ENCODE results near the gene FER.
"Not testable (repeated sequence)": the region's sequence is repeated elsewhere in the genome, so short reads cannot be mapped to it uniquely, and the experiment has no call there.

The FER gene

DNA sequence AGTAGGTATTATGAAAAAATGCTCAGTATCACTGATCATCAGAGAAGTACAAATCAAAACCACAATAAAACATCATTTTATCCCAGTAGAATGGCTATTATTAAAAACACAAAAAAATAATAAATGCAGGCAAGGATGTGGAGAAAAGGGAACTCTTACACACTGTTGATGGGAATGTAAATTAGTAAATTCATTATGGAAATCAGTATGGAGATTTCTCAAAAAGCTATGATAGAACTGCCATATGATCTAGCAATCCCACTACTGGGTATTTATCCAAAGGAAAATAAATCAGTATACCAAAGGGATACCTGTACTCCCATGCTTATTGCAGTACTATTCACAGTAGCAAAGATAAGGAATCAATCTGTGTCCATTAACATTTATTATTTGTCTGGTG lies 209.6 kb downstream of the FER start:
- DNase-seq (ENCODE audit: low read depth), result no peak

DNA sequence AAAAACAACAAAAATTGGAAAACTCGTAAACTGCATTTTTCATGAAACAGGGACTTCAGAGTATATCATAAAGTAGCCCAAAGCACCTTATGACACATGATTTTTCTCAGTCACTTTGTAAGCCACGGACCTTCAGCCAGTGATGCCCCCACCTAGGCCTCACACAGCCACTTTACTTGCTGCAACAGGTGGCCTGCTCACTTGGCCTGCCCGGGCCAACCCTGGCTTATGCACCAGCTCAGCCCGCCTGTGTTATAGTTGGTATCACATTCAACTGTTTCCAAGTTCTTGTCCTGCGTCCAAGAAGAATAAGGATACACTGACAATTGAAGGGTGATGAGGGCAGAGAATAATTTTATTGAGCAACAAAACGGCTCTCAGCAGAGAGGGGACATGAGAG lies 219.2 kb downstream of the FER start:
- DNase-seq (ENCODE audit: low read depth), result no peak

DNA sequence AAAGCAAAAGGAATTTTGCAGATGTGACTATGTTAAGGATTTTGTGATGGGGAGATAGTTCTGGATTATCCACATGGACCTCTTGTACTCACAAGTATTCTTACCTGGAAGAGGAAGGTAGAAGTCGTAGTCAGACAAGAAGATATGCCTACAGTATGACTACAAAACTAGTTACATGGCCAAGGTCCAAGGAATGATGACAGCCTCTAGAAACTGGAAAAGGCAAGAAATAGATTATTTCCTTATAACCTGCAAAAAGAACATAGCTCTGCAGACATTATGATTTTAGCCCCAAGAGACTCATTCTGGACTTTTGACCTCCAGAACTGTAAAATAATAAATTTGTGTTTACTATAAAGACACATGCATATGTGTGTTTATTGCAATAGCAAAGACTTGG lies 226.9 kb downstream of the FER start:
- no peak for DNase-seq (ENCODE audit: low read depth)

DNA sequence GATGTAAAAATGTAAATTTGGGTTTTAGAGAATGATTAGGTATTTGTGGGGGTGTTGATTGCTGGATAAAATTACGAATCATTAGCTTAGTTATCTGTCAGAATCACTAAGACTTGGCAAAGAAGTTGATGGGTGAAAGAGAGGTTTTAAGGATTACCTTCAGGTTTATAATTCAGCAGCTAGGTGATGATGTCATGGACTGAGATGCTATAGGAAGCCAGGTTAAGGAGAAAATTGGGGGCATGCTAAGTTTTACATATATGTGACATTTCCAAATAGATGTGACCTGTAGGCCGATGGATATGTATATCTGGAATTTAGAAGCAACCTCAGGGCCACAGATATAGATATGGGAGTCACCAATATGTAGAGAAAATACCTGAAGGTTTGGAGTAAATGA lies 228.0 kb downstream of the FER start:
- DNase-seq (ENCODE audit: low read depth), result no peak

DNA sequence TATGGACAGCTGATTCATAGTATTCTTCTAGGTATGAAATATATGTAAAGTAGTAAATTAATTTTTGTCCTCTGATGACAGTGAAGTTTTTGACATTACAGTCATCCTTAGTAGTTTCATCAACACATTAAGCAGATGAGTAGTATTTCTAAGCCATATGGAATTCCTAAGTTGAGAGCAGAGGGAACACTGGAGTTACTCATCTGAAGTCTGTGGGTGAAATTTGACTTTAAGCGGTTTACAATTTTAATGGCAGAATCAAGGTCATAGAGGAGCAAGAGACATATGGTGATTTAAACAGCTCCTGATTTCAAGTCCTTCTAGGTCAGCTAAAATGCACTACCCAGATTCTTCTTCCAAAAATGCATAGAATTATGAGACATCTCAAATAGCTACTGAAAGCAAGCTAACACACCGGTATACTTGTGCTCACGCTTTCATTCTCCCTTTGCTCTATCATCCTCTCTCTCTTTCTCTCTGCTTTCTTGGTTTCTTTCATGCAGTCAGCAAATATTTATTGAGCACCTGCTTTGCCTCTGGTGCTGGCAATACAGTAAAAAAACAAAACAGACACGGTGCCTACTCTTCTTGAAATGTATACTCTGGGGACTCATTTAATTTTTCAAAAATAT lies 235.9 kb downstream of the FER start:
- DNase-seq (ENCODE audit: low read depth), result no peak

DNA sequence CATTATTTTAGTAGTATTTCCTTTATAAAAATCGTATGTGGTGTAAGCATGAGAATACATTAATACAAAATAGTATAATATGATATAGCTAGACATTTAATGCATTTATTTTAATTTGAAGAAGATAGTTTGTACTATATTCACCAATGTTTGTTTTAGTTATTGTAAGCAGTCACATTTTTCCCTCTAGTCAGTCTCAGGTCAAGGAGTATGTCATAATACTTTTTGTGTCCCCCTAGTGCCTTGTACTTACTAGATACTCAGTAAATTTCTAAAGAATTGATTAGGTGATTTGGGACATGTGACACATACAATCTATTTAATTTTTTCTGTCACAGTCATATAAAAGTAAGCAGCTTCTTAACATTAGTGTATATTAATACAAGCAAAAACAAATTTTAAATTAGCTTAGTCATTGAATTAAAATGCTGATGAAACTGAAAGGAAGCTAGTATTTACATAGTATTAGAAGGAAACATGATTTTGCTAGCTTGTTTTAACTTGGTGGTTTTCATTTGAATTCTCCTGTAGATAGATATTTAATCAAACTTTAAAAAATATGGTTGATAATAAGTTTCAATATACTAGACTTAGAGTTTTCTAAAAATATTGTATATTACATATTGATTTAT lies 242.2 kb downstream of the FER start:
- no peak for DNase-seq (ENCODE audit: low read depth)

DNA sequence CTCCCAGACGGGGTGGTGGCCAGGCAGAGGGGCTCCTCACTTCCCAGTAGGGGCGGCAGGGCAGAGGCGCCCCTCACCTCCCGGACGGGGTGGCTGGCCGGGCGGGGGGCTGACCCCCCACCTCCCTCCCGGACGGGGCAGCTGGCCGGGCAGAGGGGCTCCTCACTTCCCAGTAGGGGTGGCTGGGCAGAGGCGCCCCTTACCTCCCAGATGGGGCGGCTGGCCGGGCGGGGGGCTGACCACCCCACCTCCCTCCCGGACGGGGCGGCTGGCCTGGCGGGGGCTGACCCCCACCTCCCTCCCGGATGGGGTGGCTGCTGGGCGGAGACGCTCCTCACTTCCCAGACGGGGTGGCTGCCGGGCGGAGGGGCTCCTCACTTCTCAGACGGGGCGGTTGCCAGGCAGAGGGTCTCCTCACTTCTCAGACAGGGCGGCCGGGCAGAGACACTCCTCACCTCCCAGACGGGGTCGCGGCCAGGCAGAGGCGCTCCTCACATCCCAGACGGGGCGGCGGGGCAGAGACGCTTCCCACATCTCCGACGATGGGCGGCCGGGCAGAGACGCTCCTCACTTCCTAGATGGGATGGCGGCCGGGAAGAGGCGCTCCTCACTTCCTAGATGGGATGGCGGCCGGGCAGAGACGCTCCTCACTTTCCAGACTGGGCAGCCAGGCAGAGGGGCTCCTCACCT lies 244.8 kb downstream of the FER start:
- not testable (repeated sequence) for DNase-seq (ENCODE audit: low read depth)

DNA sequence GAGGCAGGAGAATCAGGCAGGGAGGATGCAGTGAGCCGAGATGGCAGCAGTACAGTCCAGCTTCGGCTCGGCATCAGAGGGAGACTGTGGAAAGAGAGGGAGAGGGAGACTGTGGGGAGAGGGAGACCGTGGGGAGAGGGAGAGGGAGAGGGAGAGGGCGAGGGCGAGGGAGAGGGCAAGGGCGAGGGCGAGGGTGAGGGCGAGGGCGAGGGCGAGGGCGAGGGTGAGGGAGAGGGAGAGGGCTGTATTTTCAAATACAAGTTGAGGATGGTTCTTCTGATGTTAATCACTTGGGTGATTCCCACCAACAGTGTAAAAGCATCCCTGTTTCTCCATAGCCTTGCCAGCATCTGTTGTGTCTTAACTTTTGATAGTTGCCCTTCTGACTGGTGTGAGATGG lies 245.7 kb downstream of the FER start:
- not testable (repeated sequence) for DNase-seq (ENCODE audit: low read depth)

DNA sequence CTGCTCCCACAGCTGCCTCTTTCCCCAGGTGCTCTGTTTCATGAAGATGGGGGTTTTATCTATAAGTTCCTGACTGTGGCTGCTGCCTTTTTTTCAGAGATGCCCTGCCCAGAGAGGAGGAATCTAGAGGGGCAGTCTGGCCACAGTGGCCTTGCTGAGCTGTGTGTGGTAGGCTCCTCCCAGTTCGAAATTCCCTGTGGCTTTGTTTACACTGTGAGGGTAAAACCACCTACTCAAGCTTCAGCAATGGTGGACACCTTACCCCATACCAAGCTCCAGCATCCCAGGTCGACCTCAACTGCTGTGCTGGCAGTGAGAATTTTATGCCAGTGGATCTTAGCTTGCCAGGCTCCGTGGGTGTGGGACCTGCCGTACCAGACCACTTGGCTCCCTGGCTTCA lies 250.0 kb downstream of the FER start:
- no peak for DNase-seq (ENCODE audit: low read depth)

DNA sequence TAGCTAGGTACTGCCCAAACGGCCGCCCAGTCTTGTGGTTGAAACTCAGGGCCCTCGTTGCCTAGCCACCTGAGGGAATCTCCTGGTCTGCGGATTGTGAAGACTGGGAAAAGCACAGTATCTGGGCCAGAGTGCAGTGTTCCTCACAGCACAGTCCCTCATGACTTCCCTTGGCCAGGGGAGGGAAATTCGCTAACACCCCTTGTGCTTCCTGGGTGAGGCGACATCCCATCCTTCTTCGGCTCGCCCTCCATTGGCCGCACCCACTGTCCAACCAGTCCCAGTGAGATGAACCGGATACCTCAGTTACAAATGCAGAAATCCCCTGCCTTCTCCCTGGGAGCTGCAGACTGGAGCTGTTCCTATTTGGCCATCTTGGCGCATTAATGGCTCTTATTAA lies 250.5 kb downstream of the FER start:
- no peak for DNase-seq (ENCODE audit: low read depth)

DNA sequence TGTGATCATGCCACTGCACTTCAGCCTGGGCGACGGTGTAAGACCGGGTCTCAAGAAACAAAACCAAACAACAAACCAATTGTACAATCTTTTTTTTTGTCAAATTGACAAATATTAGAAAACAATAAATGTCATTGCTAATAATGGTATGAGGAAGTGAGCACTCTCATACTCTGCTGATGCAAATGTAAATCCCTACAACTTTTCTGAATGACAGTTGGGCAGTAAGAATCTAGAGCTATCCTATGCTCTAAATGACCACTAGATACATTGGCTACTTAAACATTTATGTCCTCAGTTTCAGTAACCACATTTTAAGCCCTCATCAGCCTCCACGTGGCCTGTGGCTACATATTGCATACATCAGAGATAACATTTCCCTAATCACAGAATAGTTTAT lies 256.2 kb downstream of the FER start:
- DNase-seq (ENCODE audit: low read depth), result no peak

DNA sequence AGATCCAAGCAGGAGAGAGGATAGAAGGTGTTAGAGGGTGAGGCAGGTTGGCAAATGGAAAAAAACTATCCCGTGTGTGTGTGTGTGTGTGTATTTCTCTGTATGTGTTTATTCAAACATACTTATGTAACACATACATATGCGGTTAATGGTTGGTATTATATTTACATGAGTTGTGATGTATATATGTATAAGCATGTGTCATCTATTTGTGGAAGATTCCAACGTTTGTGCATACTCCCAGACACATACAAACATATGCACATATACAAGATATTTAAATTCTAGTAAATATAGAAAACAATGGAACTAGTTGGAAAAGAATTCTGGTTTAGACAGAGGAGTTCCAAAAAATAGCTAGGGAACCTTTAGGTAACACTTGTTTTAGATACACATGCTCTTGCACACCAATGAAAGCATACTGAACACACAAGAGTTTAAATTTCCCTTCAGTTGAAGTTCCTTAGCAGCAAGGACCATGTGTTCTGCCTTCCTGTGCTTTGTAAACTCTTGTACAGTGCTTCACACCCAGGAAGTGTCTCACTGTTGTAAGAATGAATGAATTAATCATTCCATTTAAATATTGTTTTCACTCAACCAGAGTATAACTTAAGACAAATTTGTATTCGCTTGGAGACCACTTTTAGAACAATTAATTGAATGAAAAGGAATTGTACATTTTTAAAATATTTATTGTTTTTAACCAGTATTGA lies 257.8 kb downstream of the FER start:
- no peak for DNase-seq (ENCODE audit: low read depth)

DNA sequence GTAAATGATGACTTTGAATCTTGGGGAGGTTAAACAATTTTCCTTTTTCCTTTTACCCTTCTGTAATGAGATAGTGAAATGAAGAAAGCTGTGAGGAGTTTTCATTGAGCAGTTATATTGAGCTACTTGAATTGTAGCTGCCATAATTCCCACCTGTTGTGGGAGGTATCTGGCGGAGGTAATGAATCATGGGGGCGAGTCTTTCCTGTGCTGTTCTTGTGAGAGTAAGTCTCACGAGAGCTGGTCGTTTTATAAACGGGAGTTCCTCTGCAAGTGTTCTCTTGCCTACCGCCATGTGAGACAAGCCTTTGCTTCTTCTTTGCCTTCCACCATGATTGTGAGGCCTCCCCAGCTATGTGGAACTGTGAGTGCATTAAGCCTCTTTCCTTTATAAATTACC lies 258.4 kb downstream of the FER start:
- DNase-seq (ENCODE audit: low read depth), result no peak

DNA sequence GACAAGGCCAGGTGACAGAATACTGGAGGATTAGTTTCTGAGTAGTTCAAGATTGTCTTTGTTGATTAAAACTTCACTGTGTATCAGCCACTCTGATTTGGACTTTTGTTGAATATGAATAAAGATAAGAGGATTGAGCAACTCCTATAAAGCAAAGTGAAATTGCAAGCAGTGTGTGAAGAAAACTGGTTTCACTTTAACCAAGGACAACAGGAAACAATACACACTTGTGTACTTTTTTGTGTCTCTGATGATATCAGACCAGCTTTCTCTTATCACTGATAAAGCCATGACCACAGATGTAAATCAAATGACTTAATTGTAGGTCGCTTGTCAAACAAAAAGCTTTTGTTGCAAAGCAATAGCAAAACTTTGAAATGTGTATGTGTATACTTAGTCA lies 268.6 kb downstream of the FER start:
- DNase-seq (ENCODE audit: low read depth), result no peak

DNA sequence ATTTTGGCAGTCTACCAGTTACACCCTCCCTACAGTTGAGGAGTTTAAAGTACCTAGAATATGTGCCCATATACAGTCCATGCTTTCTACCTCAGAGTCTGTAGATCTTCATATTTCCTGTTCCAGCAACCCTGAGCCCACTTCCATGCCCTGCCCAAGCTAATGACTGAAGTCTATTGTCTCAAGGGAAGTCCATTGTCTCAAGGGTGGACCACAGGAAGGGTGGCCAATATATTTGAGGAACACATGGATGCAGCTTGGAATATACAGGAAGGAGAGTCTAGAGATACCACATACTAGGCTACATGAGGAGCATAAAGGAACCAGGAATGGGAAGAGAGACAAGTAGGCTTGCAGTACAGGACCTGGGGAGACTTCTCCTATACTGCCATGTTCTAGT lies 274.4 kb downstream of the FER start:
- DNase-seq (ENCODE audit: low read depth), result no peak

DNA sequence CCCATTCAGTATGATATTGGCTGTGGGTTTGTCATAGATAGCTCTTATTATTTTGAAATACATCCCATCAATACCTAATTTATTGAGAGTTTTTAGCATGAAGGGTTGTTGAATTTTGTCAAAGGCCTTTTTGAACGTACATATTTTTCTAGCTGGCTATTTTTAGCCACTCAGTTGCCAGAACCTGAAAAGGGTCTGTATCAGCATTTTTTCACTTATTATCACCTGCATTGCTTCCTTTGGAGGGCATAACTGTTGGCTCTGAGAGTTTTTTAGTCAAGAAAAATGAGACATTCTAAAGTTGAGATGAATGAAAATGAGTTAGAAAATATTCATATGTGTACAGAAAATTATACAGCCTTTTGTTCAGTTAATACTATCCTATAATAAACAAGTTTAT lies 278.0 kb downstream of the FER start:
- DNase-seq (ENCODE audit: low read depth), result not testable (repeated sequence)

DNA sequence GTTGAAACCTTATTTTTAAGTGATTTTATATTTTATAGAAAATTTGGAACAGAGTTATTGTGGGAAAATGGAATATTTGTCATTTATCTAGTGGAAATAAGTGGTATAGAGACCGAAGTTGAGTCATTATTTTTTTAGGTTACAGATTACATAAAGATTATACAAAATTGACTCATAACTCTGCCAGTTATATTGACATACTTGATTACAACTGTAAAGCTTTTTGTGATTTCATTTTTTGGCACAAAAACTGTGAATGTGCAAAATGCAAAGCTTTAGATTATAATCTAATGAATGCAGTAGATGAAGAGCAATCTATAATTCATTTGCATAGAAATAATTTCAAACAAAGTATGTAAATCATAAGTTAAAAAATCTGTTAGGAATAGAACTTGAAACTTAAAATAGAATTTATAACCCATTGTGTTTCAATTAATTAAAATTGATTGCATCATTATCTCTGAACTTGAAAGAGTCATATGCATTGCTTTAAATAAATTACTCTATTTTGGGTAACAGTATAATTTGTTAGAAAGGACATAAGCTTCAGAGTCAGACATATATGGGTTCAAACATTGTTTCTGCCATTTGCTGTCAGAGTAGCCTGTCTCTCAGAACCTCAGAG lies 280.4 kb downstream of the FER start:
- no peak for DNase-seq (ENCODE audit: low read depth)

DNA sequence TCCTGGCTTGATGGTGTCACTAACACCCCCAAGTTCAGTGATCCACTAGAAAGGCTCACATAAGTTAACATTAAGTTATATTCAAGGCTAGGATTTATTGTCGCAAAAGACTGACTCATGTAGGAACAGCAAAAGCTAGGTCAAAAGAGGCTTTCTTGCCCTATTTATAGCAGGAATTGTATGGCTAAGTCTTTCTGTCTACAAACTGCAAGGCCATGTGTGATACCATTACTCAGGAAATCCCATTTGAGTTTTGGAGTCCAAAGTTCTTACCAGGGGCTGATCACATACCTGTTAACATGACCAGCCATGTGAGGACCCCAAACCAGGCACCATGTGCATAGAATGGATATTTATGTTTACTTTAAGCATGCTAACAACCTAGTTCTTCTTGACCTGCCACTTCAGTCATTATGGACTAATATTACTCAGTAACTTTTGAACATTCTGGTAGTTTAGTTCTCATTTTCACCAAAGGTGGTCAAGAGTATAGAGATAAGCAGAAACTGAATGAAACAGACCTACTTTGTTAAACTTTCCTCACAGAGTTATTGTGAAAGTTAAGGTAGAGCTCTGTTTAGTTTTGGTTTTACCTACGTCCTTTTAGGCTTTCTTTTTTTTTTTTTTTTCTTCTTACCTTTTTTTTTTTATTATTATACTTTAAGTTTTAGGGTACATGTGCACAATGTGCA lies 281.1 kb downstream of the FER start:
- no peak for DNase-seq (ENCODE audit: low read depth)

DNA sequence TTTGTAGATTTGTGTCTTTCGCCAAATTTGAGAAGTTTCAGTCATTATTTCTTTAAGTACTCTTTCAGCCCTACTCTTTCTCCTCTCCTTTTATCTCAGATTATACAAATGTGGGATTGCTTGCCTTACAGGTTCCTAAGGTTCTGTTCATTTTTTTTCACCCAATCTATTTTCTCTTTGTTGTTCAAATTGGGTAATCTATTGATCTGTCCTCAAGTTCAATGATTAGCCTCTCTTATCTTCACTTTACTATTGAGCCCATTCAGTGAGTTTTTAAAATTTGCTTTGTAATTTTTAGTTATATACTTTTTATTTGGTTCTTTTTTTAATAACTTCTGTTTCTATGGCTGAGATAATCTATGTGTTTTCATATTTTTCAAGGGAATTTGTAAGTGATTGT lies 282.1 kb downstream of the FER start:
- DNase-seq (ENCODE audit: low read depth), result no peak

DNA sequence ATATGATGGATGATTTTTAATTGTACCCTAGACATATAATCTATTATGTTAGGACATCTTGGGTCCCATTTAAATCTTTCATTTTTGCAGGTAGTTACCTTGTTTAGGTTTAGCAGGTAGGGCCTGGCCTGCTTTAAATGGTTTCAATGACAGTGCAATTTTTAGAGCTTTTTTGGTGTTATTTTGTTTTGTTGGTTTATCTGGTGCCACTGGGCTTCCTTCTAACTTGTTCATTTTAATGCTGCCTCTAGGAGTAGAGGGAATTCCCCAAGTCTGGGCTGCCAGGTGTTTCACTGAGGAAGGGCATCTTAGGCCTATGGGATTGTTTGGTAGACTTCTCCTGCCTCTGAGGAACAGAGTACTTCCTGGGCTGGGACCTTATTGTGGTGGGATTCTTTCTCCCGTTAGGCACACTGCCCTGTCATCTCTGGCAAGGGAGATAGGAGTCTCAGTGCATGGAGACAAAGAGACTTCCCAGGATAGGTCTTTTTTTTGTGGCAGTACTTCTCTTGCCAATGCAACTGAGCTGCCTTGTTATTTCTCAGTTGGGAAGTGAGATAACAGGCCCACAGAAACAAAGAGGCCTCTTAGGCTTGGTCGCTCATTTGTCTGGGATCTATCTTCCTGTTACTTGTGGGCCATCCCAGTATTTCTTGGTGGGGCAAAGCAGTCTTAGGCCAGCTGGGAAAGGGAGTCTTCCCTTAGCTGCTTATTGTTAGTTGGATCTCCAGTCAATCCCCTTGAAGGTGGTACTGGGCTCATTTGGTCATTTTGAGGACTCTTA lies 282.9 kb downstream of the FER start:
- no peak for DNase-seq (ENCODE audit: low read depth)

DNA sequence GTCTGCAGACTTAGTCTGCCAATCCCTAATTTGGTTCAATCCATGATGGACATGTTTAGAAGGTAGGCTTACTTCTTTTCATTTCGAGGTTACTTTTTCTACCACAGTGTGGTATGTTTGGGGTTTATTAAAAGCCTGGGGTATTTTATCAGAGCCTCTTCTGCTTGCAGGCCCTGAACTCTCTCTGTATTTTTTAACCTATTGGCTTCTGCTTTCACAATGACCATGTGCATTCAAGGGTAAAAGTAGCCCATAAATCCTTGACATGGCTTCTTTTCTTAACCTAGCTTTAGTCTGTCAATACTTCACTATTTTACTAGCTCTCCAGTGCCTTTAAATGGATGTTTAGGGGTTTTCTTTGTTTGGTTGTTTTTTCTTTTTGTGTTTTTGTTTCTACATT lies 286.6 kb downstream of the FER start:
- no peak for DNase-seq (ENCODE audit: low read depth)

All from stimulated activated CD8-positive, alpha-beta memory T cell treated with anti-CD3 and anti-CD28 coated beads, Interleukin-15, amount 100 ng/mL, for 1 hour (primary cell).